IMR-90 (cell line): Measurements from ENCODE around the gene SLC28A3. TPM values are rescaled to one million over a fixed set of nuclear protein-coding genes. Genes with fewer than 3 reads are reported as not detected.

Experiments
- ATAC-seq: fragments of 200-7000 bp; cut with Tn5 transposase; 2 replicates; pipeline ENCODE4 v1.9.1; 2020; ENCODE audit warnings: low read depth, mild to moderate bottlenecking, moderate library complexity
- BruUV-seq: library from RNA; stranded (reverse); fragments of 400-500 nt; replicated peaks from 2 replicates; lab custom pipeline; 2021; lab: Mats Ljungman, UMichigan
- CTCF ChIA-PET: fragments of 300-600 bp; formaldehyde crosslinking; extraction: SDS; loops from one replicate; lab custom pipeline; 2021; ENCODE audit warnings: antibody characterized with exemption; lab: Yijun Ruan, JAX
- POLR2A ChIA-PET: fragments of 300-600 bp; sonication (Branson Sonifier 250); formaldehyde crosslinking; loops from one replicate; lab custom pipeline; 2022; ENCODE audit warnings: antibody characterized with exemption; ENCODE audit not compliant: unreplicated experiment; lab: Charles Lee
- DNase-seq: peaks from one replicate; pipeline ENCODE4 v3.0.0; 2013
- H2AFZ ChIP-seq: replicated peaks from 2 replicates; pipeline ENCODE3; 2013; ENCODE audit warnings: low read length, mild to moderate bottlenecking; ENCODE audit not compliant: poor library complexity
- H2AK5ac ChIP-seq: 2 replicates; pipeline ENCODE4 v1.6.1; 2013; ENCODE audit warnings: low read depth, low read length, inconsistent platforms
- H2AK9ac ChIP-seq: replicated peaks from 2 replicates; pipeline ENCODE3; 2013; ENCODE audit warnings: mild to moderate bottlenecking, low read depth, low read length, moderate library complexity; ENCODE audit not compliant: poor library complexity
- H2BK120ac ChIP-seq: 2 replicates; pipeline ENCODE4 v1.6.1; 2013; ENCODE audit warnings: low read depth, low read length, inconsistent platforms
- H2BK15ac ChIP-seq: 3 replicates; pipeline ENCODE4 v1.6.1; 2013; ENCODE audit warnings: low read depth, low read length, inconsistent platforms
- H2BK20ac ChIP-seq: 2 replicates; pipeline ENCODE4 v1.6.1; 2013; ENCODE audit warnings: low read depth, mild to moderate bottlenecking, inconsistent platforms, low read length, moderate library complexity
- H2BK5ac ChIP-seq: 2 replicates; pipeline ENCODE4 v1.6.1; 2013; ENCODE audit warnings: mild to moderate bottlenecking, low read depth, low read length, inconsistent platforms; ENCODE audit not compliant: poor library complexity, severe bottlenecking
- H3K14ac ChIP-seq: replicated peaks from 2 replicates; pipeline ENCODE4 v1.6.1; 2013; ENCODE audit warnings: low read depth, low read length, inconsistent platforms
- H3K18ac ChIP-seq: 2 replicates; pipeline ENCODE4 v1.6.1; 2013; ENCODE audit warnings: low read depth, low read length, control low read depth
- H3K23ac ChIP-seq: 2 replicates; pipeline ENCODE4 v1.6.1; 2013; ENCODE audit warnings: low read depth, low read length, inconsistent platforms
- H3K27ac ChIP-seq: 2 replicates; pipeline ENCODE4 v1.5.1; 2013; ENCODE audit warnings: mild to moderate bottlenecking, control low read depth, low read length; ENCODE audit not compliant: insufficient read depth
- H3K27me3 ChIP-seq: 2 replicates; pipeline ENCODE4 v1.6.1; 2013; ENCODE audit warnings: low read length; ENCODE audit not compliant: control insufficient read depth, insufficient read depth
- H3K36me3 ChIP-seq: 2 replicates; pipeline ENCODE4 v1.6.1; 2013; ENCODE audit warnings: low read length, mixed read lengths; ENCODE audit not compliant: control insufficient read depth, insufficient read depth
- H3K4ac ChIP-seq: 2 replicates; pipeline ENCODE4 v1.6.1; 2013; ENCODE audit warnings: low read depth, low read length, inconsistent platforms
- H3K4me1 ChIP-seq: 2 replicates; pipeline ENCODE4 v1.6.1; 2013; ENCODE audit warnings: low read length, mixed read lengths; ENCODE audit not compliant: control insufficient read depth, insufficient read depth
- H3K4me2 ChIP-seq: 2 replicates; pipeline ENCODE4 v1.6.1; 2013; ENCODE audit warnings: low read depth, mild to moderate bottlenecking, control low read depth, low read length, moderate library complexity
- H3K4me3 ChIP-seq: 2 replicates; pipeline ENCODE4 v1.5.1; 2013; ENCODE audit warnings: low read depth, mild to moderate bottlenecking, control low read depth, low read length, moderate library complexity; ENCODE audit not compliant: insufficient read depth
- H3K56ac ChIP-seq: 2 replicates; pipeline ENCODE4 v1.6.1; 2013; ENCODE audit warnings: low read length, inconsistent platforms; ENCODE audit not compliant: insufficient read depth; ENCODE audit errors: extremely low read depth
- H3K79me1 ChIP-seq, 2 experiments: 2 replicates each; pipeline ENCODE4 v1.6.1; 2013; ENCODE audit warnings: low read length in 2 of 2, inconsistent platforms in 1 of 2, low read depth in 1 of 2
- H3K9ac ChIP-seq: 2 replicates; pipeline ENCODE4 v1.6.1; 2013; ENCODE audit warnings: low read depth, low read length, control low read depth
- H3K9me1 ChIP-seq: 2 replicates; pipeline ENCODE4 v1.6.1; 2013; ENCODE audit warnings: low read length, inconsistent platforms; ENCODE audit not compliant: insufficient read depth
- H3K9me3 ChIP-seq: 2 replicates; pipeline ENCODE4 v1.6.1; 2013; ENCODE audit warnings: low read length; ENCODE audit not compliant: control insufficient read depth, insufficient read depth
- H4K20me1 ChIP-seq: 2 replicates; pipeline ENCODE4 v1.6.1; 2013; ENCODE audit warnings: low read length, inconsistent platforms; ENCODE audit not compliant: insufficient read depth
- H4K5ac ChIP-seq: 2 replicates; pipeline ENCODE4 v1.6.1; 2013; ENCODE audit warnings: mild to moderate bottlenecking, low read depth, low read length, control low read depth
- H4K8ac ChIP-seq, 2 experiments: 2 replicates each; pipeline ENCODE4 v1.6.1; 2013; ENCODE audit warnings: low read depth in 2 of 2, low read length in 2 of 2, control low read depth in 1 of 2, inconsistent platforms in 1 of 2
- H4K91ac ChIP-seq: 2 replicates; pipeline ENCODE4 v1.6.1; 2013; ENCODE audit warnings: low read depth, low read length, inconsistent platforms; ENCODE audit not compliant: insufficient read depth
- CHD1 ChIP-seq: IDR thresholded peaks from 2 replicates; pipeline ENCODE4 v1.6.1; 2012; ENCODE audit warnings: low read depth, low read length, improper control_type of control experiment
- FOS ChIP-seq: fragments of 150-350 bp; IDR thresholded peaks from 2 replicates; pipeline ENCODE4 v1.6.1; 2016; ENCODE audit warnings: low read depth, low read length
- MAFK ChIP-seq: IDR thresholded peaks from 2 replicates; pipeline ENCODE4 v1.6.1; 2012; ENCODE audit warnings: low read depth, low read length, improper control_type of control experiment
- MAZ ChIP-seq: IDR thresholded peaks from 2 replicates; pipeline ENCODE4 v1.6.1; 2012; ENCODE audit warnings: low read depth, mild to moderate bottlenecking, low read length, improper control_type of control experiment, moderate library complexity, borderline replicate concordance
- MXI1 ChIP-seq: IDR thresholded peaks from 2 replicates; pipeline ENCODE4 v1.6.1; 2012; ENCODE audit warnings: low read depth, mild to moderate bottlenecking, low read length, moderate library complexity, borderline replicate concordance
- RAD21 ChIP-seq: IDR thresholded peaks from 2 replicates; pipeline ENCODE4 v1.6.1; 2012; ENCODE audit warnings: low read length, improper control_type of control experiment
- RFX5 ChIP-seq: IDR thresholded peaks from 2 replicates; pipeline ENCODE4 v1.8.0; 2012; ENCODE audit warnings: low read depth, mild to moderate bottlenecking, low read length, moderate library complexity
- WGBS, 2 experiments: methylation state at CpG; one replicate each; pipeline versions ENCODE4 v1.1.5 to v1.1.7; 2013; ENCODE audit warnings: missing lambda C conversion rate in 2 of 2; ENCODE audit not compliant: insufficient read length in 1 of 2; ENCODE audit errors: extremely low coverage in 2 of 2; 5-methylcytosine and 5-hydroxymethylcytosine counted together
- dilution Hi-C: fragments of 300-500 bp; cut with HindIII; formaldehyde crosslinking; loops from one replicate; pipeline ENCODE4 v1.14.3; 2018; ENCODE audit warnings: low sequenced_read_pairs; ENCODE audit not compliant: unreplicated experiment
- in situ Hi-C: fragments of 300-500 bp; cut with MboI; formaldehyde crosslinking; loops from 3 replicates; pipeline ENCODE4 v1.14.3; 2019; ENCODE audit warnings: low sequenced_read_pairs, inconsistent platforms, mixed read lengths
- intact Hi-C: fragments of 100-400 bp; cut with micrococcal nuclease; formaldehyde crosslinking; loops from 2 replicates; pipeline ENCODE4 v1.10.0; 2022
- polyA plus RNA-seq, 3 experiments: library from polyadenylated mRNA; depleted of rRNA; stranded (reverse); fragments of >200 nt; gene quantifications; 2 replicates each; pipeline ENCODE4 v1.2.3, GENCODE V29; 2012; ENCODE audit warnings: low replicate concordance in 1 of 3
- total RNA-seq: library from RNA; depleted of rRNA; stranded (reverse); fragments of >200 nt; gene quantifications from 2 replicates; pipeline ENCODE4 v1.2.3, GENCODE V29; 2012
- TF ChIP-seq, protein P1 (sequence below): fragments of 150-350 bp; IDR thresholded peaks from 2 replicates; pipeline ENCODE4 v1.6.1; 2017; ENCODE audit warnings: mild to moderate bottlenecking, antibody characterized with exemption, low read length, low read depth
- TF ChIP-seq, protein P2 (sequence below): conservative IDR thresholded peaks from 2 replicates; pipeline ENCODE4 v1.5.1; 2012; ENCODE audit warnings: mild to moderate bottlenecking, low read depth, low read length, improper control_type of control experiment

The SLC28A3 gene
- total and polyA plus RNA-seq, 2 of the 4 experiments (the other 2 are of a cell fraction), result 1.1 to 2.2 TPM

DNA sequence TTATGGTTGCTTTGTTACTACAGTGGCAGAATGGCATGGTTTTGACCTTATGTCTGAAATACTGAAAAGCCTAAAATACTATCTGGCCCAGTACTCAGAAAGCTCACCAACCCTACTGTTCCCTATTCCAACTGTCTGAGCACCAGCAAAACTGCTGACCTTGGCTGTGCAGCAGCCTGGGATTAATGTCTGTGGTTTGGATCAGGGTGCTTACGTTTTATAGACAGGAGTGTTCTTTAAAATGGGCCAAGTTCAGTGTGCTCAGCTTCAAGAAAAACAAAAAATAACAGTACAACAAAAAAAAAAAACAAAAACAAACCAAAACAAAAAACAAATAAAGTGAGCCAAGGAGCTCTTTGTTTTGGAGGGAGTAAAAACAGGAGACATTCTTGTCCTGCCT, 36.4 kb downstream of the SLC28A3 start:
- in situ Hi-C loops, result no loop called here
- Histone ChIP-seq H3K9ac (no peak overlapping the region), H3K27ac (no peak overlapping the region), H3K27me3 (no peaks in the 10 kb centered on the region), H2AK9ac (no peak overlapping the region), H3K4me3 (no peak overlapping the region), H2AFZ (no peak overlapping the region), H4K5ac (no peak overlapping the region), H3K4me2 (no peak overlapping the region), H2BK15ac (no peak overlapping the region), H3K36me3 (no peaks in the 10 kb centered on the region), H3K18ac (no peak overlapping the region), H2BK20ac (no peak overlapping the region), H3K9me3 (no peaks in the 10 kb centered on the region), H3K14ac (no peak overlapping the region), H2BK120ac (no peak overlapping the region), H3K9me1 (no peaks in the 10 kb centered on the region), H3K23ac (no peak overlapping the region), H3K4ac (no peak overlapping the region), H3K79me1 (no peaks in the 10 kb centered on the region), H3K56ac (no peak overlapping the region), H4K8ac (no peak overlapping the region), H4K20me1 (no peaks in the 10 kb centered on the region), H2AK5ac (no peak overlapping the region), H3K4me1 (peaks cover 9% of the 10 kb centered on the region), H2BK5ac (no peak overlapping the region), H4K91ac (no peak overlapping the region)
- POLR2A ChIA-PET, result no interaction called here
- no TSS peak for BruUV-seq
- intact Hi-C loops, result loop anchor here (5.0 kb wide), 1 partner anchor 337 kb away; no protein-coding TSS in a partner anchor
- CTCF ChIA-PET, result interaction anchor here (1.2 to 1.6 kb wide), 2 partner anchors 38 to 43 kb away, joined by 3 to 5 read pairs; no protein-coding TSS in a partner anchor
- TF ChIP-seq CHD1 (no peak), MAFK (no peak), RAD21 (no peak), MXI1 (no peak), MAZ (no peak), RFX5 (no peak), FOS (no peak)
- TF ChIP-seq, protein P1, sequence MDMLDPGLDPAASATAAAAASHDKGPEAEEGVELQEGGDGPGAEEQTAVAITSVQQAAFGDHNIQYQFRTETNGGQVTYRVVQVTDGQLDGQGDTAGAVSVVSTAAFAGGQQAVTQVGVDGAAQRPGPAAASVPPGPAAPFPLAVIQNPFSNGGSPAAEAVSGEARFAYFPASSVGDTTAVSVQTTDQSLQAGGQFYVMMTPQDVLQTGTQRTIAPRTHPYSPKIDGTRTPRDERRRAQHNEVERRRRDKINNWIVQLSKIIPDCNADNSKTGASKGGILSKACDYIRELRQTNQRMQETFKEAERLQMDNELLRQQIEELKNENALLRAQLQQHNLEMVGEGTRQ, result no peak
- TF ChIP-seq, protein P2, sequence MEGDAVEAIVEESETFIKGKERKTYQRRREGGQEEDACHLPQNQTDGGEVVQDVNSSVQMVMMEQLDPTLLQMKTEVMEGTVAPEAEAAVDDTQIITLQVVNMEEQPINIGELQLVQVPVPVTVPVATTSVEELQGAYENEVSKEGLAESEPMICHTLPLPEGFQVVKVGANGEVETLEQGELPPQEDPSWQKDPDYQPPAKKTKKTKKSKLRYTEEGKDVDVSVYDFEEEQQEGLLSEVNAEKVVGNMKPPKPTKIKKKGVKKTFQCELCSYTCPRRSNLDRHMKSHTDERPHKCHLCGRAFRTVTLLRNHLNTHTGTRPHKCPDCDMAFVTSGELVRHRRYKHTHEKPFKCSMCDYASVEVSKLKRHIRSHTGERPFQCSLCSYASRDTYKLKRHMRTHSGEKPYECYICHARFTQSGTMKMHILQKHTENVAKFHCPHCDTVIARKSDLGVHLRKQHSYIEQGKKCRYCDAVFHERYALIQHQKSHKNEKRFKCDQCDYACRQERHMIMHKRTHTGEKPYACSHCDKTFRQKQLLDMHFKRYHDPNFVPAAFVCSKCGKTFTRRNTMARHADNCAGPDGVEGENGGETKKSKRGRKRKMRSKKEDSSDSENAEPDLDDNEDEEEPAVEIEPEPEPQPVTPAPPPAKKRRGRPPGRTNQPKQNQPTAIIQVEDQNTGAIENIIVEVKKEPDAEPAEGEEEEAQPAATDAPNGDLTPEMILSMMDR, result no peak
- ATAC-seq (no peak), DNase-seq (no peak)
- dilution Hi-C loops, result no loop called here
- no CpG with 5 or more reads among the region's 1 CpG for WGBS, 2 experiments
